GM12873 (cell line): ENCODE results near the gene HBP1.

Experiments
- TF ChIP-seq, protein P1 (sequence below): IDR thresholded peaks from 2 replicates; pipeline ENCODE4 v1.5.1; 2012; ENCODE audit warnings: low read depth, mild to moderate bottlenecking, moderate library complexity, low read length, control low read depth; ENCODE audit not compliant: insufficient read depth; ENCODE audit errors: missing control alignments

The HBP1 gene

GRCh38 chr7:107233981-107234380 is 65.2 kb downstream of the HBP1 start:
- TF ChIP-seq, protein P1, sequence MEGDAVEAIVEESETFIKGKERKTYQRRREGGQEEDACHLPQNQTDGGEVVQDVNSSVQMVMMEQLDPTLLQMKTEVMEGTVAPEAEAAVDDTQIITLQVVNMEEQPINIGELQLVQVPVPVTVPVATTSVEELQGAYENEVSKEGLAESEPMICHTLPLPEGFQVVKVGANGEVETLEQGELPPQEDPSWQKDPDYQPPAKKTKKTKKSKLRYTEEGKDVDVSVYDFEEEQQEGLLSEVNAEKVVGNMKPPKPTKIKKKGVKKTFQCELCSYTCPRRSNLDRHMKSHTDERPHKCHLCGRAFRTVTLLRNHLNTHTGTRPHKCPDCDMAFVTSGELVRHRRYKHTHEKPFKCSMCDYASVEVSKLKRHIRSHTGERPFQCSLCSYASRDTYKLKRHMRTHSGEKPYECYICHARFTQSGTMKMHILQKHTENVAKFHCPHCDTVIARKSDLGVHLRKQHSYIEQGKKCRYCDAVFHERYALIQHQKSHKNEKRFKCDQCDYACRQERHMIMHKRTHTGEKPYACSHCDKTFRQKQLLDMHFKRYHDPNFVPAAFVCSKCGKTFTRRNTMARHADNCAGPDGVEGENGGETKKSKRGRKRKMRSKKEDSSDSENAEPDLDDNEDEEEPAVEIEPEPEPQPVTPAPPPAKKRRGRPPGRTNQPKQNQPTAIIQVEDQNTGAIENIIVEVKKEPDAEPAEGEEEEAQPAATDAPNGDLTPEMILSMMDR = no peak

DNA sequence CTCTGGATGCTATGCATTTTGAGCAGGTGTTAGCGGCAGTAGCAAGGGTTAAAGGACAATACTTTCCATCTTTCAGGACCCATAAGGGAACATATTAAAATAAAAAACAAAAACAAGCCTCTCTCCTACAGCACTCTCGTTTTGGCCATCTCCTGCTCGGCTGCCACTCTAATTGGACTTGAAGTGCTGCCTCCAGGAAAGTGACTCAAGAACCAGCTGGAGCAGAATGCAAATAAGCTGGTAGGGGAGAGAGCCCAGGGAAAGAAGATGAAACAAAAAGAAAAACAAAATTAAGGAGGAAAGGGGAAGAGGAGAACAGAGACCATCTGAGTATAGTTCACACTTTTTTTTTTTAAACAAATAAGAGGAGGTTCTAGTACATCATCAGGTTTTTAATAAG is 65.6 kb downstream of the HBP1 start:
- TF ChIP-seq, protein P1 = no peak

DNA sequence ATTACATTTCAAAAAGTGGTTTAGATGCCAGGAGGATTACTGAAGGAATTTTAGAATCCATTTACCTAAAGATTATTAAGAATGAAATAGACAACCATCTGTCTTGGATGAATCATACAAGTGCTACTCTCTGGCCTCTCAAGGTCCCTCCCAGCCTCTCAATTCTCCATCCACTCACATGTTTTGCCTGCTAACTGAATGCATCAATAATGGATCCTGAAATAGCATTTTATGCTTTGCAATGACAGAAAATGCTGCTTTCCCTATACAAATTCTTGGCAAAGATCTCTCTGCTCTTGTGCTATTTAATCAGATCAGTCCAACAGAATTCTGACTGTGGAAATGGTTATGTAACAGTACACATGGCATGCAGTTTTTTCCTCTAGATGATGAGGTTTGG is 68.1 kb downstream of the HBP1 start:
- TF ChIP-seq, protein P1 = no peak

DNA sequence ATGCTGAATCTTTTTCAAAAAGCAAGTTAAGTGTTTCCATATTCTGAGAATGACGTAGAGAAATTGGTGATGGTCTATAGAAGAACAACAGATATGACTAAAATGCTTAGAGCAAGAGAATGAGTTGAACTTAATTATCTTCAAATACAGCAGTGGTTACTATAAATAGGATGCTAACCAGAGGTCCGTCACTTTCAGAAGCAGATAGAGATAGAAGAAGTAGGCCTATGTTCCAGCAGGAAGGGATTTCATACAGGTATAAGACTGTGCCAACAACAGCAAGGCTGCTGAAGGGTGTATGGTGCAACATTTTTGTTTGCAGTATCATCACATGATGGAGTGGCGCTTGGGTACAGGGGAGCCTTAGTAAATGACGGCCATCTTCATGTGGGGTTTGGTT is 68.6 kb downstream of the HBP1 start:
- TF ChIP-seq, protein P1 = no peak

- TF ChIP-seq, protein P1 = no peak
These were observed 73.5 kb downstream of the HBP1 start for GRCh38 chr7:107242267-107242666.

- TF ChIP-seq, protein P1 = no peak
These were observed 75.8 kb downstream of the HBP1 start for GRCh38 chr7:107244613-107245012.

GRCh38 chr7:107248551-107249316 is 79.9 kb downstream of the HBP1 start:
- TF ChIP-seq, protein P1 = no peak
